Fibroblast of lung (primary cell): Measurements from ENCODE around the gene PACS2. TPM values are rescaled to one million over a fixed set of nuclear protein-coding genes. Genes with fewer than 3 reads are reported as not detected.

ENCODE experiments used
- DNase-seq, 2 donors: peaks; one replicate each; pipeline versions ENCODE4 v3.0.0 to v3.0.0-alpha.2; 2010; ENCODE audit warnings: low read depth in 2 of 2
- H2AFZ ChIP-seq: 2 replicates; pipeline ENCODE4 v1.5.1; 2012; ENCODE audit warnings: low read length, control low read depth, inconsistent platforms
- H3K27ac ChIP-seq: 2 replicates; pipeline ENCODE4 v1.5.1; 2011; ENCODE audit warnings: low read length, control low read depth; ENCODE audit not compliant: insufficient read depth
- H3K27me3 ChIP-seq: 2 replicates; pipeline ENCODE4 v1.5.1; 2011; ENCODE audit warnings: mild to moderate bottlenecking, low read length; ENCODE audit not compliant: control insufficient read depth, insufficient read depth
- H3K36me3 ChIP-seq: 2 replicates; pipeline ENCODE4 v1.5.1; 2011; ENCODE audit warnings: low read length; ENCODE audit not compliant: control insufficient read depth, insufficient read depth
- H3K4me1 ChIP-seq: 2 replicates; pipeline ENCODE4 v1.5.1; 2011; ENCODE audit warnings: low read length; ENCODE audit not compliant: control insufficient read depth, insufficient read depth; ENCODE audit errors: extremely low read depth
- H3K4me2 ChIP-seq: 2 replicates; pipeline ENCODE4 v1.5.1; 2011; ENCODE audit warnings: low read length, control low read depth; ENCODE audit not compliant: insufficient read depth; ENCODE audit errors: extremely low read depth
- H3K4me3 ChIP-seq, 4 experiments: fragments of 200-600 bp in 1 of 4; sonication (generic) in 1 of 4; replicated peaks in 1 of 4; 2 replicates each; pipeline ENCODE4 v1.5.1; 2011 to 2016; ENCODE audit warnings: low read length in 4 of 4, low read depth in 3 of 4, mild to moderate bottlenecking in 3 of 4, control low read depth in 2 of 4, inconsistent platforms in 1 of 4, mixed read lengths in 1 of 4; ENCODE audit not compliant: insufficient read depth in 1 of 4; ENCODE audit errors: control extremely low read depth in 1 of 4
- H3K79me2 ChIP-seq: 2 replicates; pipeline ENCODE4 v1.5.1; 2012; ENCODE audit warnings: mild to moderate bottlenecking, low read length, inconsistent platforms; ENCODE audit not compliant: control insufficient read depth, insufficient read depth
- H3K9ac ChIP-seq: 2 replicates; pipeline ENCODE4 v1.5.1; 2011; ENCODE audit warnings: mild to moderate bottlenecking, low read length, control low read depth; ENCODE audit not compliant: insufficient read depth
- H3K9me3 ChIP-seq: 2 replicates; pipeline ENCODE4 v1.5.1; 2012; ENCODE audit warnings: low read depth, low read length; ENCODE audit not compliant: control insufficient read depth, insufficient read depth
- H4K20me1 ChIP-seq: 2 replicates; pipeline ENCODE4 v1.5.1; 2011; ENCODE audit warnings: low read length; ENCODE audit not compliant: control insufficient read depth, insufficient read depth; ENCODE audit errors: extremely low read depth
- CTCF ChIP-seq, 2 donors: IDR thresholded peaks in 1 of 2; conservative IDR thresholded peaks in 1 of 2; 1 replicate in 1 of 2; 2 replicates in 1 of 2; pipeline ENCODE4 v1.5.1; 2011 to 2012; ENCODE audit warnings: low read length in 2 of 2, control low read depth in 1 of 2, inconsistent platforms in 1 of 2, low read depth in 1 of 2, mild to moderate bottlenecking in 1 of 2
- EZH2 ChIP-seq: IDR thresholded peaks from 2 replicates; pipeline ENCODE4 v1.5.1; 2012; ENCODE audit warnings: low read length, control low read depth, mild to moderate bottlenecking; ENCODE audit errors: missing control alignments
- polyA plus RNA-seq, 2 donors: library from polyadenylated mRNA; depleted of rRNA in 1 of 2; stranded (reverse) in 1 of 2; unstranded in 1 of 2; fragments of >200 nt; gene quantifications; 2 replicates each; pipeline ENCODE4 v1.2.1, GENCODE V29; 2011 to 2012; ENCODE audit warnings: missing spikeins in 1 of 2
- total RNA-seq: library from RNA; depleted of rRNA; stranded (reverse); fragments of >200 nt; gene quantifications from 2 replicates; pipeline ENCODE4 v1.2.1, GENCODE V29; 2014

The PACS2 gene
- total and polyA plus RNA-seq, 2 donors (not counting 1 experiment from before 2014, with no cell fraction given): 20.3 to 52.5 TPM

GRCh38 chr14:105379946-105380345 lies 65.4 kb downstream of the PACS2 start:
- Histone ChIP-seq H3K79me2 (no peaks in the 10 kb centered on the region), H3K9ac (no peak overlapping the region), H3K4me1 (no peaks in the 10 kb centered on the region), H3K9me3 (no peaks in the 10 kb centered on the region), H2AFZ (no peak overlapping the region), H3K27me3 (no peaks in the 10 kb centered on the region), H3K4me3 (no peak overlapping the region), H4K20me1 (no peaks in the 10 kb centered on the region), H3K36me3 (peaks cover 3% of the 10 kb centered on the region), H3K4me2 (no peak overlapping the region), H3K27ac (no peak overlapping the region)
- no peak for DNase-seq
- TF ChIP-seq CTCF (conservative IDR thresholded peaks at IDR 0.05 in 1 of 2, IDR thresholded peaks at IDR 0.05 in 1 of 2; ENCODE audit: low read depth in 1 of 2, low read length in 2 of 2) (no peak), EZH2 (no peak)

GRCh38 chr14:105380756-105381155 lies 66.2 kb downstream of the PACS2 start:
- Histone ChIP-seq H3K36me3 (peaks cover 3% of the 10 kb centered on the region), H3K9ac (no peak overlapping the region), H3K9me3 (no peaks in the 10 kb centered on the region), H3K4me1 (no peaks in the 10 kb centered on the region), H3K4me2 (no peak overlapping the region), H2AFZ (no peak overlapping the region), H3K27ac (no peak overlapping the region), H4K20me1 (no peaks in the 10 kb centered on the region), H3K27me3 (no peaks in the 10 kb centered on the region), H3K4me3 (no peak overlapping the region), H3K79me2 (no peaks in the 10 kb centered on the region)
- DNase-seq: no peak
- TF ChIP-seq CTCF (conservative IDR thresholded peaks at IDR 0.05 in 1 of 2, IDR thresholded peaks at IDR 0.05 in 1 of 2; ENCODE audit: low read depth in 1 of 2, low read length in 2 of 2): no peak
- TF ChIP-seq EZH2: no peak

GRCh38 chr14:105381446-105382342 lies 67.1 kb downstream of the PACS2 start:
- Histone ChIP-seq H3K36me3 (peaks cover 3% of the 10 kb centered on the region), H3K9ac (no peak overlapping the region), H3K27ac (no peak overlapping the region), H3K4me3 (no peak overlapping the region), H4K20me1 (no peaks in the 10 kb centered on the region), H3K27me3 (no peaks in the 10 kb centered on the region), H3K9me3 (no peaks in the 10 kb centered on the region), H3K4me1 (no peaks in the 10 kb centered on the region), H3K79me2 (no peaks in the 10 kb centered on the region), H2AFZ (no peak overlapping the region), H3K4me2 (no peak overlapping the region)
- DNase-seq: no peak
- no peak for TF ChIP-seq CTCF (conservative IDR thresholded peaks at IDR 0.05 in 1 of 2, IDR thresholded peaks at IDR 0.05 in 1 of 2; ENCODE audit: low read depth in 1 of 2, low read length in 2 of 2)
